GM11168 (cell line): ENCODE measurements around the gene ATP2B2.

Source experiments
- in situ Hi-C: fragments of 300-500 bp; cut with MboI; formaldehyde crosslinking; loops from one replicate; pipeline ENCODE4 v1.12.0; 2022; ENCODE audit warnings: low sequenced_read_pairs; ENCODE audit not compliant: unreplicated experiment

The ATP2B2 gene

DNA sequence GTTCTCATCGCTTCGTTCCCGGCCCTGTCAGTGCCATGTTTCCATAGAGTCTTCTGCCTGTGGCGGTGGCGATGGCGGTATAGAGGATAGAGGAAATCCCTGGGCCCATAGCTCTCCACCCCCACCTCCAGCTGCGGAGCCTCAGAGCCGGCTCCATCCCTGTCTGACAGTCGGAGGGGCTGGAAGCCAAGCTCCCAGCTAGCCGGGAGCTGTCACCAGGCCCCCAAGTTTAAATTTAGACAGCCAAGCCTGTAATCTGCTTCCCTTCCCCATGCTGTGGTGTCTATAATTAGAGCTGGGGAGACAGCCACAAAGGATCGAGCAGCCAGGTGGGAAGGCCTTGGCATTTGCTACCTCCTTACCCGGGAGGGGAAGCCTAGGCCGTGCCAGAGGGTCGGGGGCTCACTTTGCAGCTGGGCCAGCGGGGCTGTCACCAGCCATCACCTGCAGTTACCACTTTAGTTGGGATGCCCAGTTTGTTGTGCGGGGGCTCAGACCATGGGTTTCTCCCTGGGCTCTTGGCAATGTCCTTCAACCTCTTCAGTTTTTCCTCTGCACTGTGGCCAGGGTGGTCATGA lies 128.1 kb downstream of the ATP2B2 start:
- in situ Hi-C loops: no loop called here

DNA sequence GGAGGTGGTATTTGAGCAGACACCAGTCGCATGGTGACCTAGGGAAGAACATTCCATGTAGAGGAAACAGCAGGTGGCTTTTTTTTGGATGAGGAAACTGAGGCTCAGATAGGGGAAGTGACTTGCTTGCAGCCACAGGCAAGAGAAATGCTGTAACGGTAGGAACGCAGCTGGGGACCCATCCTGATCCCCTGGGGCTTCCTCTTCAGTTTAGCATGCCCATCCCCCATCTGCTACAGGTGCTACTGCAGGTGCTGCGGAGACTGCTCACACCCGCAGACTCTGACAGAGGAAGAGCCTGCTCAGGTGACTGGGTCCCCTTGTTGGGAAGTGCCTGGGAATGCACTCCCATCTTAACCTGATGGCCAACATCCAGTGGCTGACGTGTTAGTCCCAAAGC lies 129.0 kb downstream of the ATP2B2 start:
- in situ Hi-C loops: no loop called here

DNA sequence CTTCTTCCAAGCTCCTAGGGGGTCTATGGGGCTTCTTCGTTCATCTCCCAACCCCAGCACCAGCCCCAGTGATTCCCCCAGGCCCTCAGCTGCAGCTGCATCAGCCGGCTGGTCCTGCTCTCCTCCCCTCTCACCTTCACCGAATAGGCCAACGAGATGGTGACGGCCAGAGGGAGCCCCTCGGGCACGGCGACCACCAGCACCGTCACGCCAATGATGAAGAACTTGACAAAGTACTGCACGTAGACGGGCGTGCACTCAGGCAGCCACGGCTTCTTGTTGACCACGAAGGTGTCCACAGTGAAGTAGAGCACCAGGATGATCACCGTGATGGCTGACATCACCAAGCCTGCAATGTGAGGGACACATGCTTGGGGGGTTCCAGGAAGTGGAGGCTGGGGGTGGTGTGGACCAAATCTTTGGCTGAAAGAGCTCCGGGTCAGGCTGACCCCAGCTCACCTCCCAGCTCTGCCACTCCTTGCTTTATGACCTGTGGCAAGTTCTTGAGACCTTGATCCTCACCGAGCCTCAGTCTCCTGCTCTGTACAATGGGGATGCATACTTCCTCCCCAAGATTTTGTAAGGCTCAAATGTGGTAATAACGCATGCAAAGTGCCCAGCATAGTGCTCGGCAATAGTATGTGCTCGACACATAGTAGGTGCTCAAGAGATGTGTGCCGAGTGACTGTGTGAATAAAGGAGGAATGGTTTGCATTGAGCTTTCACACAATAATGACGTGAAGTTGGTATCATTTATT lies 129.9 kb downstream of the ATP2B2 start:
- in situ Hi-C loops: no loop called here

DNA sequence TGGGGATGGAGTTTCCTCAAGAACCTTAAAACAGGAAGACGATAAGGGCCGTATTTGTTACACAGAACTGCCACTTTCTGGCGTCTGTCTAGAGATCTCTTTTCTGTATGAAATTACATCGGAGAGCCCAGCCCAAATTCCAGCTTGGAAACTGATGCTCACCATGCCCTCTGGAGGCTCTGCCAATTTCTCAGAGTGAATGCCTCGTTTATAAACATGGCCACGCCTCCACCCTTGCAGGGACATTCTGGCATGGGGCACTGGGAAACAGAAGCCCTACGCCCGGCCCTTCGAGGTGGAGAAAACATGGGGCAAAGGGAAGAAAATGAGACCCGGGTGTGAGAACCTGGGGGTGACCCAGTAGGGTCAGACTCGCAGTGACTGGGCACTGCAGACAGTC lies 131.1 kb downstream of the ATP2B2 start:
- in situ Hi-C loops: no loop called here

DNA sequence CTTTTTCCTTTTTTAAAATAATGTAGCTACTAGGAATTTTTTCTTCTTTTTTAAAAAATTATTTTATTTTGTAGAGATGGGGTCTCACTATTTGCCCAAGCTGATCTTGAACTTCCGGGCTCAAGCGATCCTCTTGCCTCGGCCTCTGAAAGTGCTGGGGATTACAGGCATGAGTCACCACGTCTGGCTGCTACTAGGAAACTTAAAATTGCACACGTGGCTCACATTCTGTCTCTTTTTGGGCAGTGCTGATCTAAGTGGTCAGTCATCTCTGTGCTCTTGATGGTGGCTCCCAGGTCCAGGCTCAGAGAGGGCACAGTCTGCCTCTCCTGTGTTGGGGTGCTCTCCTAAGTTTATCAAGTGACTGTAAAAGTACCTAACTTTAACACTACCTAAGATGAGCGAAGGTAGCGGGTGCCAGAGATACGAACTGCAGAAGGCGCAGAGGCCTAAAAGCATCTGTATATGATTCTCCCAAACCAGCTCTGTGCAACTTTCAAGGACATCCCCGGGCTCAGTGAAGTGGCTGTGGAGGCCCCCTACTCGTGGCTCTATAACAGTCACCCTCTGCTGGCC lies 131.6 kb downstream of the ATP2B2 start:
- in situ Hi-C loops: no loop called here

DNA sequence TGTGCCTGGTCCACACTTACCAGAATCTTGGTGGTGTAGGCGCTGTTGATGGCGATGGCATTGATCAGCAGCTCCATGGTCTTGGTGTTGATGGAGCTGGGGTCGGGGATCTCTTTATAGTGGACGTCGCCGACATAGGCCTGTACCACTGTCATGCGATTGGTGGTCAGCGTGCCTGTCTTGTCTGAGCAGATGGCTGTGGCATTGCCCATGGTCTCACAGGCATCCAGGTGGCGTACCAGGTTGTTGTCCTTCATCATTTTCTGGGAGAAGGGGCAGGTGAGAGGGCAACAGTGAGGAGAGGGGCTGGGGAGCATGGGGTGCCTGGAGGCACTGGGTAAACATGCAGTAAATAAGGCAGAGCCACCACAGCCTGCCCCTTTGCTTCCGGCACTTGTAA lies 133.6 kb downstream of the ATP2B2 start:
- in situ Hi-C loops: no loop called here

DNA sequence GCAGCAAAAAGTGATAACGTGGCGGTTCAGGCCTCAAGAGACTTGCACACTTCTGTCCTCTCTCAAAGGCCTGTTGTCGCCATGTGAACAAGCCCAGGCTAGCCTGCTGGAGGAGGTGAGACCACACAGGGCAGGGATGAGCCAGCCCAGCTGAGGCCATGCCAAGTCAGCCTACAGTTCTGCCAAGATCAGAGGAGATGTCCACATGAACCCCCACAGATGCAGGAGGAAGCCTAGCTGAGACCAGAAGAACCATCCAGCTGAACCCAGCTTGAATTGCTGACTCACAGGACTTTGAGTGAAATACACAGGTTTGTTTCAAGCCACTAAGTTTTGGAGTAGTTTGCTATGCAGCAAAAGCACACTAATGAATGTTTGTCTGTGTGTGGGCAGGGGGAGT lies 134.2 kb downstream of the ATP2B2 start:
- in situ Hi-C loops: no loop called here

DNA sequence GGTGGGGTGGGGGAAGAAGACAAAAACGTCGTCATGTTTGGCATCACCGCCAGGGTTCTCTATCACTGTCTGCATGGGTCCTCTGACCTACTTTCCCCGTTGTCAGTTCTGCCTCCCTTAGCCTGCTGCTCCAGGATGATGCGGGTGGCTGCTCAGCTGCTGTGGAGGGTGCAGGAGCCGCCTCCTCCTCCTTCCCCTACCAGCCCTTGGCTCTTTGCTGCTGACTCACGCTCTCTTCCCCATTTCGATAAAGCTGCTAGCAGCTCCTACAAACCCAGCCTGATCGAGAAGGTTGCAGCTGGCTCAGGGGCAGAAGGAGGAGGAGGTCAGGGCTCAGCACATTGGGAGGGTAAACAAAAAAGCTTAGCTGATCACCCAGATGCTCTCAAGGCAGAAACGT lies 135.0 kb downstream of the ATP2B2 start:
- in situ Hi-C loops: no loop called here

DNA sequence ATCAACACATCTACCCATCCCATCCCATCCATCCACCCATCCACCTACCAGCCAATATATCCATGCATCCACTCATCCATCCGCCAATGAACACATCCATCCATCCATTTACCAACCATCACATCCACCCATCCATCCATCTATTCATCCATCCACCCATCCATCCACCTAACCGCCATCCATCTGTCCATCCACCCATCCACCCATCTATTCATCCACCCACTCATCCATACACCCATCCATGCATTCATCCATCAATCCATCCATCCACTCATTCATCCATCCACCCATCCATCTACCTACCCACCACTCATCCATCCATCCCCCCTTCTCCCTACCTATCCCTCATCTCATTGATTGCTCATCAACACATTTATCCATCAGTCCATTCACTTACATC lies 136.9 kb downstream of the ATP2B2 start:
- in situ Hi-C loops: no loop called here

DNA sequence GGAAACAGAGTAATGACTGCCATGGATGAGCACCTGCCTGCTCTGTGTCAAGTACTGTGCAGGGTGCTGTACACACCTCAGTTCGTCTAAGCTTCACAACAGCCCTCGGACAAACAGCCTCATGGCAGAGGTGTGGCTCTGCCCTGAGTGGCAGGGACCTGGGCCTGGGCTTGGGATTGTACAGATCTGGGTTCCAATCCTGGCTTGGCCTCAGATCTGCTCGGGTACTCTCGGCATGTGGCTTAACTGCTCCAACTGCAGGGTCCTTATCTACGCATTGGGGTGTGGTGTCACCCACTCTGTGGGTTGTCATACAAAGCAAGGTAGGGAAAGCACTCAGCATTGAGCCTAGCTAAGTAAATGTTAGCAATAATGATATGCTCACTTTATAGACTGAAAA lies 137.9 kb downstream of the ATP2B2 start:
- in situ Hi-C loops: no loop called here

DNA sequence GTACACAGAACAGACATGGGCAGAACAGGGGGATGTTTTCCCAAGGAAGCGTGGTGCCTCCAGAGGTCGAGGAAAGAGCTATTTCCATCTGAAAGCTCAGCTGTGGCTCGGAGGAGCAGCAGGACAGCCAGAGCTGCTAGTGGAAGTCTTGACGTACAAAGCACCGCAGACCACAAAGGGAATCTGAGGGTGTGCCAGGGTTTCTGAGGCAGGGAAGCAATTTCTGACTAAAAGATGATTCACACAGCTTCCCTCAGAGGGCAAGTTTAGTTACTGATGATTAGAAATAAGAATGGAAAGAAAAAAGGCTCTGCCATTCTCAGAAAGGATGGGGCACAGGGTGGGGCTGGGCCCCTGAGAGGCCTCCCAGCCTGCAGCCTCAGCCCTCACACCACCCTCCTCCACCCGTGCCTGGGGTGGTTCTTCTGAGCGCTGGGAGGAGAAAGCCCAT lies 138.7 kb downstream of the ATP2B2 start:
- in situ Hi-C loops: no loop called here

DNA sequence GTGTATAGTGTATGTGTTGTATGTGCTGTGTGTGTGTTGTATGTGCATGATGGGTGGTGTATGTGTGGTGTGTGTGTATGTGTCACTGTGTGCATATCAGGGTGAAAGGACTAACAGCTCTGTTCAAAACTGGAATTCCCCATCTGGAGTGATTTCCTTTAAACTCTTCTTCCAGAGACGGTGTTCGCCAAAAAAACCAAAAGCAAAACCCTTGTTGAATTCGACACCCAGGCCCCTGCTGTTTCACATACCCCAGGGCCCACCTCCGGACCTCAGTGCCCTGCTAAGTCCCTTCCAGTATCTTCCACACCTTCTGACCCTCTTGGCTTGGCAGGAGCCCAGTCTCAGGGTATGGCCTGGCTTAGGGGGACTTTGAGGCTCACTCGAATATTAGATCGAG lies 139.6 kb downstream of the ATP2B2 start:
- in situ Hi-C loops: no loop called here

DNA sequence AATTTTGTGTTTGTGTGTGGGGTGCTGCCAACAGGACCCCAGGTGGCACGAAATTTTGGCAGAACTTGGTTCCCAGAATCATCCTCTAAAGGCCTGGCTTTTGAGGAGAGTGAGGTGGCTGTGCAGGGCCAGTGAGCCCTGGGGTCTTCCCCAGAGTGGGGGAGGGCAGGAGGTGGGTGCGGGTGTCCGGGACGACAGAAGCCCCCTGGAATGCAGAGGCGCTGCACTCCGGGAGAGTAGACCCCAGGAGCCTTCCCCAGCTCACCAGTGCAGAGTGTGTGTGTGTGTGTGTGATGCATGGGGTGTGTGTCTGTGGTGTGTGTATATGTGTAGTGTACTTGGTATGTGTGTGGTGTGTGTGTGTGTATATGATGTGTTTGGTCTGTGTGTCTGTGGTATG lies 140.1 kb downstream of the ATP2B2 start:
- in situ Hi-C loops: no loop called here

DNA sequence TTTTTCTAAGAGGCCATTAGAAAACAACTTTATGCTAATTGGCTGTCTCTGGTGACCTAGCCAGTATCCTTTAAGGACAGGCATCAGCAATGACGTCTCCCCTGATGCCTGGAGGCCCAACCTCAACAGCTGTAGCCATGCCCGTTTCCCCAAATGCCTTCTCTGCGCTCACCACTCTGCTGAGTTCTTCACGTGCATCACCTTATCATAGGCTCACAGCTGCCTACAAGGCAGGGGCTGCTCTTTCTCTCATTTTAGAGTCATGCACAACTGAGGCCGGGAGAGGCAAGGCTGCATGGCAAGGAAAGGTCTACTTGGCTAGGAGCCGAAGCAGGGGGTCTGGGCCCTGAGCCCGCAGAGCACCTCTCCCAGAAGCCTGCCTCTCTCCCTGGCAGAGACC lies 140.6 kb downstream of the ATP2B2 start:
- in situ Hi-C loops: no loop called here

DNA sequence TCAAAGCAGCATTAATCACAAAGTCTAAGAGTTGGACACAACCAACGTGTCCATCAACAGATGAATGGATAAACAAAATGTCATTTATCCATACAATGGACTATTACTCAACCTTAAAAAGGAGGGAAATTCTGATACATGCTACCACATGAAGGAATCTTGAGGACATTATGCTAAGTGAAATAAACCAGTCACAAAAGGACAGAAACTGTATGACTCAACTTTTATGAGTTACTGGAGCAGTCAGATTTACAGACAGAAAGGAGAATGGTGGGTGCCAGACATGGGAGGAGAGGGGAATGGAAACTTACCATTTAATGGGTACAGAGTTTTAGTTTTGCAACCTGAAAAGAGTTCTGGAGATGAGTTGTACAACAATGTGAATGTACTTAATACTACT lies 141.5 kb downstream of the ATP2B2 start:
- in situ Hi-C loops: no loop called here

DNA sequence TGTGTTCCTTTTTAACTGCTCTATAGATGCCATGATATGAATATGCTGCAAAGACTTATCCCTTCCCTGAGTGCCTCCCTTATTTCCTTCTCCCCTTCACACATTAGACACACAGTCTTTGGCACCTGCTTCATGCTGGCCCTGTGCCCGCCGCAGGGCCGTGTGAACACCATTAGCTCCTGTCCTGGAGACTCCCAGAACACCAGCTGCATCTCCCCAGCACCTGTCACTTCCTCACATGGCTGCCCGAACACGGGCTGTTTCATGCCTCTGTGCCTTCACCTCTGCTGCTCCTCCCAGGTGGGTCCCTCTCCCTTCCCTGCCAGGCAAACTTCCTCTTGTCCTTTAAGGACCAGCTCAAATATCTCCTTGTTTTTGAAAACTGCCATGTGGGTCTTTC lies 144.0 kb downstream of the ATP2B2 start:
- in situ Hi-C loops: no loop called here

DNA sequence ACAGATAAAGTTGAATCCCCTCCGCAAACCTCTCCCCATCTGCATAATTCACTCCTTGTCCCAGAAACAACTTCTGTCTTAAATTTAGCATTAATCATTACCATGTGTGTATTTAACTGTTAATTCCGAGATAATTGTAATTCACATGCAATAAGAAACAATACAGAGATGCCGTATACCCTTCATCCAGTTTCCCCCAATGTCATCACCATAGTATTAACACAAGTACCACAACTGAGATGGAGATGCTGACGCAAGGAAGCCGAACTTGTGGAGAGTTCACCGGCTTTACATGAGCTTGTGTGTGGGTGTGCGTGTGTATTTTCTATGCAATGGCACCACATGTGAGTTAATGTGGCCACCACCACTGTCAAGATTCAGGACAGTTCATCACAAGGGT lies 144.9 kb downstream of the ATP2B2 start:
- in situ Hi-C loops: no loop called here

DNA sequence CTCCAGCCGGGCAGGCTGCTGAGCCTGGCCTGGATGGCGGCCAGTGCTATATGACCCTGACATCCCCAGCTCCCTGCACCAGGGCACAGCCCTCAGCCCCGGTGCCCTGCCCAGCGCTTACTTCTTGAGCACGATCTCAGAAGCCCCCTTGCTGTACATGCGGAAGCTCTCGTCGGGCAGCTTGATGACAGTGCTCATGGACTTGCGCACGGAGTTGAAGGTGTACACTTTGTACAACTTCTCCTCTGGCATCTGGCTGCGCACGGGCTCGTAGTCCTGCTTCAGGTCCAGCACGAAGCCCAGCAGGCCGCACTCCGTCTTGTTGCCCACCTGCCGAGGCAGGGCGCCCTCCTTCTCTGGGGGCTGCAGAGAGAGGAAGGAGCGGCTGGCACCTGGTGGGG lies 145.6 kb downstream of the ATP2B2 start:
- in situ Hi-C loops: no loop called here

DNA sequence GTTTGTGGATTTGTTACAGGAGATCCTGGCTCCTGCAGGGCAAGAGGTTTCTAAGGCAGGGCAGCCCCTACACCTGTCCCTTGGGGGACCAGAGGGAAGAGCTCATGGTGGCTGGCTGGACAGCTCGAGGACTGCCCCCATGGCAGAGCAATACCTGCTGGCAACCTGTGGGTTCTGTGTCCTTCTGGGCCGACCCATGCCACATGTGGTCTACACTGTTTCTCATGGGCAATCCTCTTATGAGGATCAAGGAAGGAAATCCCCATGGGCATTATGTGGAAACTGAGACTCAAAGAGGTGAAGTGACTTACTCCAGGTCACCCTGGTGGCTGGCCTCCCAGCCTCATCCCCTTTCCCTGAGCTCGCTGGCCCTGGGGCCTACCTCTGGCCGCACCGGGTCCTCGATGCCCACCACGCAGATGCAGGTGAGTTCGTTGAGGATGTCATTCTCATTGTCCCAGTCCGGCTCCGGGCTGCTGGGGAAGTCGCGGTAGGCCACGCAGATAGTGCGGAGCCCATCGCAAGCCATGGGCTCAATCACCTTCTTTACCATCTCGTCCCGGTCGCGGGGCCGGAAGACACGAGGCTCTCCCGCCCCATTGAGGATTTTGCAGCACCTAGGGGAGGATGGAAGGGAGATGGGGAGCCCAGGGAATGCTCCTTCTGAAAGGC lies 146.9 kb downstream of the ATP2B2 start:
- in situ Hi-C loops: no loop called here

DNA sequence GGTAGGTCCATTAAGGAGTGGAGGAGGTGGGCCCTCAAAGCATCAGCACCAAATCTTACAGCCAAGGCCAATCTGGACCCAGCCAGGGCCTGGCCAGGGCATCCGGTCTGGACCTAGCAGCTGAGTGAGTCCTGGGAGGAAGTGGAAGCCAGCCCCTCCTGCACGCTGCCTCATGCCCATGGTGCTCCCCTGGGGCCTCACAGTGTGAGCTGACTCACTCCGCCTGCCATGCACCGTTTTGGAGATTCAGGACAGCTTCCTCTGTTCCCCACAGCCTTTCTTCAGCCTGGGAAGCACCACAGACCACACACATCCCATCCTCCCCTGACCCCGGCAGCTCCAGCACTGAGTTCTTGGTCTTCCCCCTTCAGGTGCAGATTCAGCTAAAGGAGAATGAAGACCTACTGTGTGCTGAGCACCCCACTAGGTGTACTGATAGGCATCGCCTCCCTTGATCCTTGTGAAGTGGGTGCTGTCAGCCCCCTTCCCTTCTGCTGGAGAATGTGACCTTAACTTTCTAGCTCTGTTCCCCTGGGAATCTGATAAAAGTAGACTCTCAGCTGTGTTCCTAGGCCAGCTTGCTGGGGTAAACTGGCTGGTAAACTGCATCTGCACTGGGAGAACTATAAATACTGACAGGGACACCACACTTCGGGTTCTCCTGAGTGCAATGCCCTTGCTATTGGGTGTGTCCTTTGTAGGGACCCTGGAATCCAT lies 147.6 kb downstream of the ATP2B2 start:
- in situ Hi-C loops: no loop called here

DNA sequence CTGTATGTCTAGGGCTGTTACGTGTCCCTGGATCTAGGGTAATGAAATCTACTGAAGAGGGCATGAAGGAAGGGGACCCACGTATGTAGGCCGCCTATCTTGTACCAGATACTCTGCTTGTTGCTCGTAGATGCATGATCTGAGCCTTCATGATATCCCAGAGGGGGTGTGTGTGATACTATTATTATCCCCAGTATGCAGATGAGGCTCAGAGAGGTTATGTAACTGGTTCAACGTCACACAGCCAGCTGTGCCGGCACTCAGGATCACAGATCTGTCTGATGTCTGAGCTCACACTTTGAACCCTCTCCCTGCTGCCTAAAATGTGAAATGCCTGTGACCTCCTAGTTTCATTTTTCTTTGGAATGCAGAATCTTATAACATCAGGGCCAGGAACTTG lies 148.3 kb downstream of the ATP2B2 start:
- in situ Hi-C loops: no loop called here
